ENCODE data around the gene KDM4C.

DNA sequence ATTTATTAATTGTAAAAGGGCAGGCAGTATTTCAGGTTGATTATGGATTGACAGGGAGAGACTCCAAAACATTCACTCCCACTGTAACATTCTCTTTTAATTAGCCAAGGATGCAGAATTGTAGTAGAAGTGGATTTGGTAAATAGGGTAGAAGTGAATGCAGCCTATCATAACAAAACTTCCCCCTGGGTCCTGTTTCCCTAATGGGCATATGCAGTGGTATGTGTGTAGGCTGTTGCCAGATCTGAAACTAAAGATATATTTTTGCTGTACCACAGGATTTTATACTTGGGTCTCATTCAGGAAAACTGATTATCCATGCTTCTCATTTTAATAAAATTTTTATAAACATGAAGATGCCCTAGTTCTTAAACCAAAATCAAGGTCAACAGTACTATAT, 351.2 kb downstream of the KDM4C start:
- no peak for TF ChIP-seq EZH2 (IDR thresholded peaks at IDR 0.05; ENCODE audit: borderline replicate concordance, low read length)
- TF ChIP-seq, protein P1, sequence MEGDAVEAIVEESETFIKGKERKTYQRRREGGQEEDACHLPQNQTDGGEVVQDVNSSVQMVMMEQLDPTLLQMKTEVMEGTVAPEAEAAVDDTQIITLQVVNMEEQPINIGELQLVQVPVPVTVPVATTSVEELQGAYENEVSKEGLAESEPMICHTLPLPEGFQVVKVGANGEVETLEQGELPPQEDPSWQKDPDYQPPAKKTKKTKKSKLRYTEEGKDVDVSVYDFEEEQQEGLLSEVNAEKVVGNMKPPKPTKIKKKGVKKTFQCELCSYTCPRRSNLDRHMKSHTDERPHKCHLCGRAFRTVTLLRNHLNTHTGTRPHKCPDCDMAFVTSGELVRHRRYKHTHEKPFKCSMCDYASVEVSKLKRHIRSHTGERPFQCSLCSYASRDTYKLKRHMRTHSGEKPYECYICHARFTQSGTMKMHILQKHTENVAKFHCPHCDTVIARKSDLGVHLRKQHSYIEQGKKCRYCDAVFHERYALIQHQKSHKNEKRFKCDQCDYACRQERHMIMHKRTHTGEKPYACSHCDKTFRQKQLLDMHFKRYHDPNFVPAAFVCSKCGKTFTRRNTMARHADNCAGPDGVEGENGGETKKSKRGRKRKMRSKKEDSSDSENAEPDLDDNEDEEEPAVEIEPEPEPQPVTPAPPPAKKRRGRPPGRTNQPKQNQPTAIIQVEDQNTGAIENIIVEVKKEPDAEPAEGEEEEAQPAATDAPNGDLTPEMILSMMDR (IDR thresholded peaks at IDR 0.05; ENCODE audit: low read length) = no peak
